H1 (cell line): ENCODE measurements around the gene SLC7A6OS. TPM values are rescaled to one million over a fixed set of nuclear protein-coding genes. Genes with fewer than 3 reads are reported as not detected.

Source experiments
- CTCF ChIA-PET: fragments of 300-600 bp; sonication (Branson Sonifier 250); formaldehyde crosslinking; loops from one replicate; lab custom pipeline; 2021; ENCODE audit not compliant: partially characterized antibody; lab: Charles Lee
- POLR2A ChIA-PET: fragments of 300-600 bp; sonication (Branson Sonifier 250); formaldehyde crosslinking; loops from one replicate; lab custom pipeline; 2021; ENCODE audit warnings: inconsistent platforms; ENCODE audit not compliant: partially characterized antibody; lab: Charles Lee
- DNase-seq, 2 experiments: peaks; one replicate each; pipeline versions ENCODE4 v3.0.0 to v3.0.0-alpha.2; 2010 to 2022; ENCODE audit warnings: low spot score in 2 of 2, low read depth in 1 of 2, mixed read lengths in 1 of 2
- FAIRE-seq: peaks from 2 replicates; lab custom pipeline; 2011; peaks lifted over from hg19 to GRCh38; lab: Jason Lieb, UNC
- H2AFZ ChIP-seq: 2 replicates; pipeline ENCODE4 v1.8.1; 2012; ENCODE audit warnings: low read length, inconsistent platforms
- H2AK5ac ChIP-seq: 2 replicates; pipeline ENCODE4 v1.6.1; 2013; ENCODE audit warnings: low read depth, low read length
- H2BK120ac ChIP-seq: replicated peaks from 2 replicates; pipeline ENCODE3; 2013; ENCODE audit warnings: low read depth, low read length, inconsistent platforms
- H2BK12ac ChIP-seq: 2 replicates; pipeline ENCODE4 v1.6.1; 2013; ENCODE audit warnings: low read depth, low read length
- H2BK15ac ChIP-seq: 2 replicates; pipeline ENCODE4 v1.6.1; 2013; ENCODE audit warnings: low read length
- H2BK20ac ChIP-seq: 2 replicates; pipeline ENCODE4 v1.6.1; 2013; ENCODE audit warnings: low read length
- H2BK5ac ChIP-seq: 2 replicates; pipeline ENCODE4 v1.6.1; 2013; ENCODE audit warnings: low read depth, low read length
- H3K14ac ChIP-seq: 2 replicates; pipeline ENCODE4 v1.6.1; 2013; ENCODE audit warnings: inconsistent platforms; ENCODE audit not compliant: insufficient read length
- H3K18ac ChIP-seq: 2 replicates; pipeline ENCODE4 v1.6.1; 2013; ENCODE audit warnings: low read length; ENCODE audit errors: extremely low read depth
- H3K23ac ChIP-seq: 2 replicates; pipeline ENCODE4 v1.6.1; 2013; ENCODE audit warnings: inconsistent platforms; ENCODE audit not compliant: insufficient read length
- H3K23me2 ChIP-seq: 2 replicates; pipeline ENCODE4 v1.6.1; 2013; ENCODE audit warnings: low read depth, low read length
- H3K27ac ChIP-seq: 2 replicates; pipeline ENCODE4 v1.6.1; 2011; ENCODE audit warnings: low read depth, low read length, inconsistent platforms
- H3K27me3 ChIP-seq, 4 experiments: replicated peaks in 1 of 4; 1 replicate in 1 of 4; 2 replicates in 3 of 4; pipeline versions ENCODE4 v1.6.1 to v1.8.1; 2011 to 2013; ENCODE audit warnings: low read length in 3 of 4, mild to moderate bottlenecking in 3 of 4, inconsistent platforms in 2 of 4, mixed read lengths in 2 of 4, moderate library complexity in 1 of 4; ENCODE audit not compliant: control insufficient read depth in 3 of 4, insufficient read depth in 3 of 4; ENCODE audit errors: extremely low read depth in 1 of 4
- H3K36me3 ChIP-seq, 4 experiments: 2 replicates each; pipeline versions ENCODE4 v1.6.1 to v1.8.1; 2011 to 2013; ENCODE audit warnings: mild to moderate bottlenecking in 4 of 4, low read length in 3 of 4, moderate library complexity in 2 of 4, control low read depth in 1 of 4, inconsistent platforms in 1 of 4; ENCODE audit not compliant: insufficient read depth in 4 of 4, control insufficient read depth in 2 of 4
- H3K4ac ChIP-seq: replicated peaks from 2 replicates; pipeline ENCODE3; 2013; ENCODE audit warnings: low read length, low read depth, mixed read lengths, inconsistent platforms; ENCODE audit not compliant: insufficient read length
- H3K4me1 ChIP-seq, 4 experiments: replicated peaks in 1 of 4; 1 replicate in 1 of 4; 2 replicates in 3 of 4; pipeline versions ENCODE4 v1.6.1 to v1.8.1; 2011 to 2013; ENCODE audit warnings: low read length in 3 of 4, inconsistent platforms in 2 of 4, mixed read lengths in 1 of 4; ENCODE audit not compliant: insufficient read depth in 4 of 4, control insufficient read depth in 3 of 4
- H3K4me2 ChIP-seq, 2 experiments: 2 replicates each; pipeline versions ENCODE4 v1.6.1 to v1.8.1; 2011 to 2013; ENCODE audit warnings: low read depth in 2 of 2, low read length in 2 of 2, control low read depth in 1 of 2, inconsistent platforms in 1 of 2, mild to moderate bottlenecking in 1 of 2; ENCODE audit not compliant: insufficient read depth in 1 of 2
- H3K4me3 ChIP-seq, 4 experiments: fragments of 200-600, 300-600 bp in 1 of 4; sonication (generic), shearing (Covaris generic), sonication (Bioruptor Twin) in 1 of 4; 2 replicates each; pipeline versions ENCODE4 v1.5.1 to v1.8.1; 2011 to 2016; ENCODE audit warnings: low read length in 4 of 4, low read depth in 3 of 4, control low read depth in 2 of 4, inconsistent platforms in 2 of 4, mild to moderate bottlenecking in 2 of 4, mixed read lengths in 1 of 4, moderate library complexity in 1 of 4; ENCODE audit not compliant: insufficient read depth in 2 of 4; ENCODE audit errors: extremely low read depth in 1 of 4
- H3K56ac ChIP-seq: replicated peaks from 2 replicates; pipeline ENCODE3; 2013; ENCODE audit warnings: low read depth, mild to moderate bottlenecking, mixed read lengths, low read length, inconsistent platforms; ENCODE audit not compliant: insufficient read length
- H3K79me1 ChIP-seq: 2 replicates; pipeline ENCODE4 v1.6.1; 2013; ENCODE audit warnings: low read depth, low read length, control low read depth
- H3K79me2 ChIP-seq, 2 experiments: 2 replicates each; pipeline versions ENCODE4 v1.6.1 to v1.8.1; 2012 to 2013; ENCODE audit warnings: low read length in 2 of 2, mild to moderate bottlenecking in 2 of 2, inconsistent platforms in 1 of 2; ENCODE audit not compliant: insufficient read depth in 2 of 2, control insufficient read depth in 1 of 2
- H3K9ac ChIP-seq, 4 experiments: replicated peaks in 1 of 4; 1 replicate in 1 of 4; 2 replicates in 3 of 4; pipeline versions ENCODE4 v1.6.1 to v1.8.1; 2011 to 2013; ENCODE audit warnings: low read depth in 3 of 4, low read length in 3 of 4, control low read depth in 2 of 4, mild to moderate bottlenecking in 2 of 4, moderate library complexity in 2 of 4, inconsistent platforms in 1 of 4; ENCODE audit errors: extremely low read depth in 1 of 4
- H3K9me3 ChIP-seq, 2 experiments: 2 replicates each; pipeline versions ENCODE4 v1.6.1 to v1.8.1; 2012 to 2013; ENCODE audit warnings: mild to moderate bottlenecking in 2 of 2, moderate library complexity in 2 of 2, control low read depth in 1 of 2, inconsistent platforms in 1 of 2, low read depth in 1 of 2, low read length in 1 of 2, mixed read lengths in 1 of 2; ENCODE audit not compliant: insufficient read depth in 2 of 2
- H4K20me1 ChIP-seq, 2 experiments: replicated peaks in 1 of 2; 2 replicates each; pipeline versions ENCODE3 to v1.8.1; 2011 to 2013; ENCODE audit warnings: inconsistent platforms in 2 of 2, low read length in 2 of 2, mild to moderate bottlenecking in 1 of 2; ENCODE audit not compliant: insufficient read depth in 2 of 2, control insufficient read depth in 1 of 2
- H4K5ac ChIP-seq: 2 replicates; pipeline ENCODE4 v1.6.1; 2013; ENCODE audit warnings: low read length, low read depth, mixed read lengths, inconsistent platforms; ENCODE audit not compliant: insufficient read length
- H4K8ac ChIP-seq: 2 replicates; pipeline ENCODE4 v1.8.0; 2013; ENCODE audit warnings: mild to moderate bottlenecking, moderate library complexity, low read length, inconsistent platforms; ENCODE audit not compliant: insufficient read depth; ENCODE audit errors: extremely low read depth
- H4K91ac ChIP-seq: replicated peaks from 2 replicates; pipeline ENCODE3; 2013; ENCODE audit warnings: low read length, mixed read lengths, inconsistent platforms; ENCODE audit not compliant: insufficient read length
- WGBS, 2 experiments: shearing (Covaris generic) in 1 of 2; methylation state at CpG; one replicate each; pipeline versions ENCODE4 v1.1.6 to v1.1.7; 2013 to 2015; ENCODE audit warnings: low lambda C conversion rate in 2 of 2, mixed read lengths in 2 of 2, inconsistent platforms in 1 of 2, low coverage in 1 of 2, missing lambda C conversion rate in 1 of 2; ENCODE audit not compliant: insufficient replicate concordance in 2 of 2, insufficient coverage in 1 of 2, insufficient read length in 1 of 2; ENCODE audit errors: extremely low coverage in 1 of 2, missing lambda C conversion rate in 1 of 2; 5-methylcytosine and 5-hydroxymethylcytosine counted together
- polyA plus RNA-seq, 7 experiments: library from polyadenylated mRNA; depleted of rRNA in 3 of 7; stranded (reverse) in 5 of 7; unstranded in 2 of 7; fragments of >200 nt in 5 of 7; fragments of 200-250 nt in 2 of 7; gene quantifications; 1 replicate in 5 of 7; 2 replicates in 1 of 7; 4 replicates in 1 of 7; pipeline versions ENCODE4 v1.2.1 to v1.2.3, GENCODE V29; 2011 to 2013; ENCODE audit warnings: missing spikeins in 2 of 7, mixed read lengths in 2 of 7
- total RNA-seq: library from RNA; stranded (reverse); fragmentation: NEBNext Ultra II Directional; extraction: Animal tissue kit (Norgen Biotek cat#: 25700); gene quantifications from 2 replicates; pipeline ENCODE4 v1.2.1, GENCODE V29; 2021

SLC7A6OS gene
- total and polyA plus RNA-seq, 2 of the 8 experiments (the other 6 are each of a cell fraction or from before 2014, with no cell fraction given) = 7.3 to 21.3 TPM

DNA sequence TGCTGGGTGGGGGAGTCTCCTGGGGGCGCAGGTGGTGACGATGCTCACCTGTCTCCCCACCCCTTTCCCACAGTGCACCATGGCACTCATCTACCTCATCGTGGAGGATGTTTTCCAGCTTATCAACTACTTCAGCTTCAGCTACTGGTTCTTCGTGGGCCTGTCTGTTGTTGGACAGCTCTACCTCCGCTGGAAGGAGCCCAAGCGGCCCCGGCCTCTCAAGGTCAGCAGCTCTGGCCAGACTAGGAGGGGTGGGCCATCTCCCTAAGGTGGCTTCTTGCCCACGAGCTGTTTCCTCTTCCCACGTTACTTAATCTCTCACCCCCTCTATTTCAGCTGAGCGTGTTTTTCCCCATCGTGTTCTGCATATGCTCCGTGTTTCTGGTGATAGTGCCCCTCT, 14.5 kb downstream of the SLC7A6OS start:
- 90% methylated on average over 12 of the region's 12 CpGs; no CpG with 5 or more reads in 1 of the 2 experiments for WGBS, 2 experiments
- Histone ChIP-seq H3K9me3 (no peaks in the 10 kb centered on the region), H3K23ac (no peak overlapping the region), H4K20me1 (peaks cover 1 to 5% of the 10 kb centered on the region in 2 experiments), H2BK120ac (no peak overlapping the region), H3K36me3 (peaks cover 11 to 53% (median 38%) of the 10 kb centered on the region in 4 experiments), H3K56ac (no peak overlapping the region), H3K4me1 (no peaks in the 10 kb centered on the region), H3K4me3 (no peak overlapping the region), H3K9ac (no peak overlapping the region), H2AK5ac (no peak overlapping the region), H2BK20ac (no peak overlapping the region), H3K4me2 (no peak overlapping the region), H3K79me2 (no peaks in the 10 kb centered on the region), H4K91ac (no peak overlapping the region), H2BK12ac (no peak overlapping the region), H4K5ac (no peak overlapping the region), H3K27me3 (no peaks in the 10 kb centered on the region), H3K14ac (no peak overlapping the region), H3K23me2 (no peaks in the 10 kb centered on the region), H2BK5ac (no peak overlapping the region), H4K8ac (no peak overlapping the region; the same call in 1 of the 2 replicates), H3K4ac (no peak overlapping the region), H3K18ac (no peak overlapping the region), H3K27ac (no peak overlapping the region), H2BK15ac (no peak overlapping the region), H3K79me1 (no peaks in the 10 kb centered on the region), H2AFZ (no peak overlapping the region)
- POLR2A ChIA-PET = interaction anchor here (0.8 to 1.8 kb wide), 6 partner anchors 9 to 68 kb away, joined by 3 to 10 read pairs (median 3); partner anchors contain the start of genes PRMT7 and SLC7A6OS
- CTCF ChIA-PET = interaction anchor here (0.7 to 20.4 kb wide), 5 partner anchors 11 to 44 kb away, joined by 3 to 233 read pairs (median 4); partner anchors contain the start of gene SLC7A6
- DNase-seq (no peak), FAIRE-seq (no peak)
